NCI-H2107 treated with DMSO at 0.1 percent for 48 hours (cell line): Measurements from ENCODE around the gene SHISAL1.
"Not testable (repeated sequence)": the region's sequence is repeated elsewhere in the genome, so short reads cannot be mapped to it uniquely, and the experiment has no call there.

Experiments
- DNase-seq: peaks from one replicate; lab custom pipeline; 2025; ENCODE audit not compliant: unreplicated experiment; lab: John Stamatoyannopoulos, UW

Gene SHISAL1

DNA sequence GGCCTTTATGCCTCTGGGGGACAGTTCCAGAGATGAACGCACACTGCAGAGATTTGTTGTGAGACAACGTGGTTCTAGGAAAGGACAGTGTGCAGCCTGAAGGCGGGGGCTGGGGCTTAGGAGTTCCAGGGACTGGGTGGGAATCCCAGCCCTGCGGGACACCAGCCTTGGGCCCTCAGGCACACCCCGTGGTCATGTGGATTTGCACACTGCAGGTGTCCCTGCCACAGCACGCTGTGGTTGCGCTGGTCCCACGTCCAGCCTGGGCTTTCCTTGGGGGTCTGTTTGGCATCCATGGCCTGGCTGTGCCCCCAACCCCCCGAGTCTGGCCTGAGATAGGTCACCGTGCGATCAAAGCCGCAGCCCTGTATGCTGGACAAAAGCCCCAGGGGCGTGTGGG is 7.3 kb downstream of the SHISAL1 start:
- no peak for DNase-seq

DNA sequence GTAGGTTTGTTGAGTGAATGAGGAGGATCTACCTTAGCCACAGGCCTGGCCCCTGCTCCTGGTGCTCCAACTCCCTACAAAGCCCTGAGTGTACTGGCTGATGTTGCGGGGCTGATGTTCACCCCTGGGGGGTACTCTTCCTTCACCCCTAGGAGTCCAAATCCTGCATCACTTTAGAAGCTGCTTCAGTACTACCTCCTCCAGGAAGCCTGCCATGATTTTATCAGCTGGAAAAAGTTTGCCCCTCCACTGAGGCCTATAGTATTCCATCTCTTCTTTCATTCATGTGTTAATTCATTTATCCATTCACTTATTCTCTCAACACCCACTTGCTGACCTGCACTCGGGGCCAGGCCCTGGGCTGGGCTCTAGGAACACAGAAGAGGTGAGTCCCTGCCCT is 7.8 kb downstream of the SHISAL1 start:
- no peak for DNase-seq

DNA sequence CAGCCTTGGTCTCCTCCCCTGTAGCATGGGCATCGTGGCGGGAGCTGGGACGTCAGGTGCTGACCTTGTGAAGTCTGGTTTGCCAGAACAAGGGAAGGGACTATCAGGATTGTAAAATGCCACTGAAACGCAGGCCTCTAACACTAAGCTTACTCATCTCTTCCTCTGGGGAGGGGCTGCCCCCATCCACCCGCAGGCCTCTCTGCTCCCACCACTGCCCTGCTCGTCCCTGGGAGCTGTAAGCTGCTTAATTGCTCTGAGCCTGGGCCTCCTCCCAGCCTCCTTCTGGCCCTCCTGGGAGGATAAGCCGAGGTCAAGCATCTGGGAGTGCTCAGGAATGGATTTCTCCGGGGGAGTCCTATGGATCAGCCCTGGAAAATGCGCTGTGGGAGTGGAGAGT is 8.4 kb downstream of the SHISAL1 start:
- DNase-seq, result no peak

DNA sequence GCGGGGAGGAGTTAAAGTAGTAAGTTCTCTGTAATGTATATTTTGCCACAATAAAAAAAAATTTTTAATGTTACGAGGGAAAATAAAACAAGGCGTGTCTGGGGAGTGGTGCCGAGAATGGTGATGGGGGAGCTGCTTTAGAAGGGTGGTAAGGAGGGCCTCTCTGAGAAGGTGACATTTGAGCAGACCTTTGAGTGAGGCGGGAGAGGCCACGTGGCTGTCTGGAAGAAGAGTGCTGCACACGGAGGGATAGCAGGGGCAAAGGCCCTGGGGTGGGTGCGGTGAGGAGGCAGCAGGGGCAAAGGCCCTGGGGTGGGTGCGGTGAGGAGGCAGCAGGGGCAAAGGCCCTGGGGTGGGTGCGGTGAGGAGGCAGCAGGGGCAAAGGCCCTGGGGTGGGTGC is 10.4 kb downstream of the SHISAL1 start:
- not testable (repeated sequence) for DNase-seq

DNA sequence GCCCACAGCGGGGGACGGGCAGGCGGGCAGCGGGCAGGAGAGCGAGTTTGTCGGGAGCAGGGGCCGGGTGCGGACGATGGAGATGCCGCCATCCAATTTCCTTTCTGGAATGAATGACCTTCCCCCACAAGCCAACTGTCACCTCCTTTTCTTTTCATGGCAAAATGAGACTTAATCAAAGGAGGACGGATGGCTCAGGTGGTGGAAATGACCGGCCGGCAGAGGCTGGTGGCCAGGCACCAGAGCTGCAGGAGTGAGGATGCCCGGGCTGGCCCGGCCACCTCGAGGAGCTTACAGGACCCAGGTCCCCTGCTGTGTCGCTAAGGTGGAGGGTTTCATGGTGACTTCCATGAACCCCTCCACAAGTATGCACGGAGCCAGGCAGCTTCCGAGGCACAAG is 11.7 kb downstream of the SHISAL1 start:
- DNase-seq, result no peak

DNA sequence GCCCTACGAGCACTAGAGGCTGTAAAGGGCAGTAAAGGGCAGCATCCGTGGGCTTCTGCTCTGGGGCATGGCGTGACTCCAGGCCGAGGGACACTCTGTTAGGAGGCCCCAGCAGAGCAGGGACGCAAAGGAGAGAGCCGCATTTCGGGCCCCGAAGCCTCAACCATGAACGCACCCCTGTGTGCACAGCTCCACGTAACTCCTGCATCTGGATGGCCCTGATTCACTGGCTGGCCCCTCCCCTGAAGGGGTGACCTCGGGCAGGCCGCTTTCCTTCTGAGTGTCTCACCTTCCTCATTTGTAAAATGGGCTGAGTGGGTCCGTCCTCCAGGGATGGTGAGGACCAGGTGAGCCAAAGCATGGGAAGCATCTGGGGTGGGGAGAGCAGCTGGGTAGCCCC is 13.6 kb downstream of the SHISAL1 start:
- no peak for DNase-seq

DNA sequence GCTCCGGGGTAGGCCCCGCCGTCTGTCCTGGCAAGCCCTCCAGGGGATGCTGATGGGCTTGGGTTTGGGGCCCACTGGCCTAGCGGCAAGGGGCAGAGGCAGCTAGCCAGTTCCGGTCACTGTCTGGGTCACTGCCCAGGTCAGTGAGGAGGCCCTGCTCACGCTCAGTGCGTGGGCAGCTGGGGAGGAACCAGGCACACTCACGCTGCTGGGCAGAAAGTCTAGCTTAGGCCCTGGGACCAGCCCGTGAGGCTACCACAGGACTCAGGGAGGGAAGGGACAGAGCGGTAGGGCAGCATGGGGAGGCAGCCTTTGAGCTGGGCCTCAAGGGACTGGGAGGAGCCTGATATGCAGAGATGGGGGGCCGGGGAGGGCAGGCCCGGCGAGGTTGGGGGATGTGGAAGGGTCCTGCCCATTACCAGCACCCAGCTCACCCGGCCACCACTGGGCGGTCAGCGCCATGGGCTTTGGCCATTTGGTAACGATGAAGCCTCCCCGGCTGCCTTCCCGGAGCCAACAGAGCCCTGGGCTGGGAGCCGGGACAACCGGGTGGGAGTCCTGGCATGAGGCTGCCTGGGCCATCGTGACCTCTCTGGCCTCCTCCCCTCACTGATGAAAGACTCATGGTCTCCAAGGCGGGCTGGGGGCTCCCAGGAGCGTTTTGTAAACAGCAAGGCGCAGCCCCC is 14.2 kb downstream of the SHISAL1 start:
- DNase-seq, result no peak

DNA sequence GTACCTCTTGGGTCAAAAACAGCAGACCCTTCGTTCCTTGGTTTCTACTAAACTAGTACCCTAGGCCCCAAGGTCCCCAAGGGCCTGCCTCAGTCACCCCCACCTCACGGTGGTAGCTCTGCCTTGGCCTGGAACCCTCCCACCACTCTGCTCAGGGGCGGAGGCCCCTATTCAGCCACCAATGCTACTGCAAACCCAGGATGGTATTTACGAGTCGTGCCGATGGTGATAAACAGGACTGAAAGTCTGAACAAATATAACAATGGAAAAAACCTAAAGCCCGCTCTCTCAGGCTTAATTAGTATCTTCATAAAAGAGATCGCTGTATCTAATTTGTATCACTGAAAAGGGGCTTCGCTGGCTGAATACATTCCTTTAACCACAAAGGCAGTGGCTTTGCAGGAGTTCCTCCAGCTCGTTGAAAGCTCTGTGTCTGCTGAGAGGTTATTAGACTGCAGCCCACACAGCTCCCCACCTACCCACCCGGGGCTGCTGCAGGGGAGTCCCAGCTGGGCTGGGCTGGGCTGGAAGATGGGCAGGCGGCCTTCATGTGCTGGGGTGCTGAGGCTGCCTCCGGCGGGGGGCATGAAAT is 15.2 kb downstream of the SHISAL1 start:
- DNase-seq, result no peak

DNA sequence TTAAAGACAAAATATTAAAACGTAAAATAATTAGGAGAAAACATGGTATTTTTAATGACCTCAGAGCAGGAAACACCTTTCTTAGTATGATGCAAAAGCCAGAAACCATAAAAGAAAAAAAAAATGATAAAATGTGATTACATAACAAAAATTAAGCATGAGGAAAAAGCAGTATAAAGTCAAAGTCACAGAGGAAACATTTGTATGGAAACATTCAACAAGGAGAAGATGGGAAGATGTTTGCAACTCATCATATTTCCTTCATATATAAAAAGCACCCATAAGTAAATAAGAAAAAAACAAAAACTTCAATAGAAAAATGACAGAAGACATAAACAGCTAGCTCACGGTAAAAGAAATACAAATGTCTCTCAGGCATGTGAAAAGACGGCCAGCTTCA is 17.3 kb downstream of the SHISAL1 start:
- no peak for DNase-seq

DNA sequence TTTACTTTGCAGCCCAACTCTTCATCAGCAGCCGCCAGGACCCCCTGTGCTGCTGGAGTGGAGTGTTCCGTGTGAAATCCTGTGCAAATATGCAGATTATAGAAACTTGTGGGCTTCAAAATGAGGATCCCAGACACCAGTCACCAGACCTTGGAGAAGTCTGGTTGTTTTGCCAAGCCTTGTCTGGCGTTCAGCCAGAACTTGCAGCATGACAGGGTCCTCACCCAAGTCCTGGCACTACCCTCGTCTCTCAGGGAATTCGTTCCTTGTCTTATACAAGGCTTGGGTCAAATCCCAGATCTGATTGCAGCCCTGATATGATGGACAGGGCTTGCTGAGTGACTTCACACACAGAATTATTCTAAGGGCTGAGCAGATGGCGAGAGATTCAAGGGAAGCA is 18.9 kb downstream of the SHISAL1 start:
- no peak for DNase-seq

DNA sequence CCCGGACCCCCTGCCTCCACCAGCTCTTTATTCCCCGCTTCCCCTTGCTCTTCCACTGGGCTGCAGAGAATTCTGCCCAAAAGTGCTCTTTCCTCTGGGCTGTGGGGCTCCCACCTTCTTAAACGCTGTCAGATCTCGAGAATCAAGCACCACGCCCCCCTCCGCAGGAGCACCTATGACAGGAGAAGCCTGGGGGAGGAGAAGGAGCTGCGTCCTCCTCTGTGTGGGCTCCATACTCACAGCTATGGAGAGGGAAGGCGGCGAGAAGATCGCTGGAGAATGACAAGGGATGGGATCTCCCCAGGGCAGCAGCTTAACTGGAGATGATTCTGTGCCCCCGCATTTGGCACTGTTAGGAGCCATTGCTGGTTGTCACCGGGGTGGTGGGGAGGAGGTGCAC is 19.7 kb downstream of the SHISAL1 start:
- DNase-seq, result no peak

DNA sequence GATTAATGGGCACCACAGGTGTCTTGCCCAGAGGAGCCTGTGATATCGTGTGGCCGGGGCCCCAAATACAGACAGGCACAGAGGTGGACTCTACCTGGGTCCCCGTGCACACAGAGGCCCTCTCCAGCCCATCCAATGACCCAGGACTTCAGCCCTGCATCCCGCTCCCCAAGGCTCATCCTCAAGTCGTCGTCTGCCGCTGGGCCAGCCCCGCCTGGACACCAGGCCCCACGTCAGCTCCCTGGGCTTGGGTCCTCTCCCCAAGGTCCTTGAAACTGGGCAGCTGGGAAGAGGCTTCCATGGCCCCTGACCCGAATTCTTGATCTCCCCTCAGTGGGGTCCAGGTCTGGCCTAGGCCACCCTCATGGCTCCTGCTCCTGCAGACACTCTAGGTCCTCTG is 20.2 kb downstream of the SHISAL1 start:
- DNase-seq, result no peak

DNA sequence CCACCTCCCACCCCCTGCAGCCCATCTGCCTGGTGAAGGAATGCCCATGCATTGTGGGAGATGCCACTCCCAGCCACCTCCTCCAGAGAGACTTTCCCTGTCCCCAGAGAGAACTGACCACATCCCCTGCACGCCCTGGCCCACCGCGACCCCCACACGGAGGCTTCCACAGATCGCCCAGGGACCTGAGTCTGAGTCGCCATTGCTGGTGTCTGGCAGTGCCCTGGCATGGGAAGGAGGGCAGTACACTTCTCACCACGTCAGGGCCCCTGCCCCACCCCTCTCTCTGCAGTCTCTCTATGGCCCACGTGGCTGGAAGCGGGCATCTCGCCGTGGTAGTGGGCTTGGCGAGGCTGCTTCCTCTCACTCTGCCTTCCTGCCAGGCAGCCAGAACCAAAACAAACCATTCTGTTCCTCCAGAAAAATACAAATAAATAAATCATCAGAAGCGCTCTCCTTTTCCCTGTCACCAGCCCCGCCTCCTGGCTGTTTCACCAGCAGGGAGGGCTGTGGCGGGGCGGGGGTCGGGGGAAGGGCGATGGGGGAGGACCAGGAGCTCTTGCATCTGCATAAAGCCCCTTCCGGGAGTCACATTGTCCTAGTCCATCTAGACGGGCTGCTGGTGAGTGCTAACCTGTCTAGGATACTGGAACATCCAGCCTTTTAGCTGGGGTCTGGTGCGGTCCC is 20.9 kb downstream of the SHISAL1 start:
- DNase-seq, result no peak

DNA sequence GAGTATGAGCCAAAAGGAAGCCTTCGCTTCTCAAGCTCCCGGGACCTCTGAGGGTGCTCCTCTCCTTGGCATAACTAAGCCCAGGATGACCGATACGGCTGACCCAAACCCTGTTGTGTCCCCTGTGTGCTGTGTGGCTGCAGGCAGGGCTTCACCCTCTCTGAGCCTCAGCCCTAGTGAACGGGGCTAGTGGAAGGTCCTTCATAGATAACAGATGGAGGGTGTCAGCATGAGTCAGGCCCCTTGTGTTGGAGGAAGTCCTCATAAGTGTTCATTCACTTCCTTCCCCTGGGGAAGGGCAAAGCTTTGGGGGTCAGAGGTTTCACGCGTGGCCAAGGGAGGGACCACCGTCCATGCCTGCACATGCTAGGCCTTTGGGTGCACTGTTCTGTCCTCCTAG is 21.5 kb downstream of the SHISAL1 start:
- no peak for DNase-seq

DNA sequence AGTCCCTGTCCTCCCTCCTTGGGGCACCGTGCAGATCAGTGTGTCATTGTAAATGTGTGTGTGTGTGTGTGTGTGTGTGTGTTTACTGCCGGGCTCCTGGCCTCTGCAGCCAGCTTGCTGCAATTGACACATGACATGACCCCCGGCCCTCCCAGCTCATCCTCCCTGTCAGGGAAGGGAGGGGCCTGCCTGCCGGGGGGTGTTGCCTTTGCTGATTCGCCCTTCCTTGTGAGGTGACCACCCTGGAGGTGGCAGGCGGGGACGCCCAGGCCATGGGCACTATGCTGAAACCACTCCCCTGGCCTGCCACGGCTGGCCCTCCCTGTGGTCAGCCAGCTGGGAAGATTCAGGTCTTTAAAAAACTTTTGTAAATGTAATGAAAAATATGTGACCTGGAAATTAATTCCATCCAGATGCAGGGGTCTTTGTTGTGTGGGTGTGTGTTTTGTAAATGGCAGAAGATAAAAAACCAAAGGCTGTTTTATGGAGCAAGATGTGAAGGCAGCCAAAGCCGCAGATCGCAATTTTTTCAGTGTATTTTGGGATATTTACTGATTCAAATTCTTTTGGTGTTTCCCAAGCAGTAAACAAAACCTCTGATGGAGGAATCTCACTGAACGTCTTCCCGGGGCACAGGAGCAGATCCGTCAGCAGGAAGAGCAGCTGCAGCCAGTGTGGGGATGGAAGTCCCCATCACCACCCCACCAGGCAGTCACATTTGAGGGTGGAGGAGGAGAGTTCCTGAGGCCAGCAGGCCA is 23.2 kb downstream of the SHISAL1 start:
- no peak for DNase-seq

DNA sequence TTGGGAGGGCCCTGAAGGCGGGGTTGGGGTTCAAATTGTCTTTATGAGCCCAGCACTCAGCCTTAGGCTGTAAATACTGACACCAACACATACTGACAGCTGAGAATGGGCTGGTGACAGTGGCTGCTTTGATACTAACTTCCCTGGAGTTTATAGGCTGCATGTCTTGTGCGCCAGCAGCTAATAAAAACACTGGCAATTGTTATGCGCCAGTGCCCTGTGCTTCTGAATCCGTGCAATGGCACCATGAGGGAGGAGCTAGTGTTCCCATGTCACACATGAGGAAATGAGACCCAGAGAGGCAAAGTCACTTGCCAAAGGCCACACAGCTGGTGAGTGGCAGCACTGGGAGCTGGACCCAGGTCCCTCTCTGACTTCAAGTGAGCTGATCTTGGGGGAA is 23.8 kb downstream of the SHISAL1 start:
- DNase-seq, result no peak

DNA sequence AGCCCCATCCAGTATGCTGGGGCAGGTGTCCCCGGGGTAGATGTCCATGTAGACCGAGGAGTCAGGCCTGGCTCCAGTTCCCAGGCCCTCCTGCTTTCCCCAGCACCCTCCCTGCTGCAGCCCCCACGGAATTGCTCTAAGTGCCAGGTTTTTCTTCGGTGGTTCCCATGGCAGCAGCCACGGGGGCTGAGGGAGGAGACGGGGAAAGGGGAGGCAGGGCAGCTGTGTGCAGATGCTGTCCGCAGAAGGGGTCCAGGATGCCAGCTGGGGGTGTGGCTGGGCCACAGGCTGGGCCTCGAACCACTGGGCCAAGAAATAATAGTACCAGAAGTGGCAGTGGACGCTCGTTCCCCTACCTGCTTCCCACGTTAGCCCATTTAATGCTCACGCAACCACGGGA is 25.0 kb downstream of the SHISAL1 start:
- DNase-seq, result no peak

DNA sequence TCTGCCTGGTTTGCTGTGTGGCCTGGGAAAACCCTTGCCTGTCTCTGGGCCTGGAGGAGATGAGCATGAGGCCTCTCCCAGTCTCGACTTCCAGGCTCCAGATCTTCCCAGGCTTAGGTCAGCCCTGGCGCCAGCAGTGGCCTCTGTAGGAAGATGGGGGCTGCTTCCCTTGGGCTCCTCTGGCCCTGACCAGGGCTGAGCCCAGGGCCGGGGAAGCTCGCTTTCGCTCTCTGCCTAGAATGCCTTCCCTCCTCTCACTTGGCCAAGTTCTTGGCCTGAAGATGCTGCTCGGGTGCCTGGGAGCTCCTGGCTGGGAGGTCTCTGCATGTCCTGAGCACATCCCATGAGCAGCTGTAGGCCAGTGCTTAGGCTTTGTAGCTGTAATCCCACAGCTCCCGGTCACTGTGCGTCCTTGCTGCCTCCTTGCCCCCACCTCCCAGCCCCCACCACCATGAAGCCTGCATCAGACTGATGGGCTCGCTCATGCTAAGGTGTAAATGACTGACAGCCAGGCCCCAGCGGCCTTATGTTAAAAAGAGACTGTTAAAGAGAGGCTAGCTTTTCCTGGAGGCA is 25.5 kb downstream of the SHISAL1 start:
- DNase-seq, result no peak

DNA sequence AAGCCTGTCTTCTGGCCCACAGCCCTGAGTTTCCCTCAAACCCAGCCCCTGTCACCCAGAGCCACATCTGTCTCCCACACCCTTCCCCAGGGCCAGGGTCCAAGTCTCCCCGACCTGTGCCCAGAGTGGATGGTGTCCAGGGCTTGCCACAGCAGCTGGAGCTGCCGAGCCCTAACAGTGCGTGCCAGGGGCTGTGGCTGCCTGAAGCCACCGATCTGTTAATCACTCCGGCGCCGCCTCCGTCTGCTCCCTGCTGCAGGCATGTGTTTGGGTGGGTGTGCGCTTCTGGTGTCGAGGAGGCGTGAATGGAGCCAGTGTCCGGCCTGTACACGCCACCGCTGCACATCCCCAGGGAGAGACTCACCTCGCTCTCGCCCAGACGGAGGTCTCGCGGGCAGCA is 26.1 kb downstream of the SHISAL1 start:
- DNase-seq, result no peak

DNA sequence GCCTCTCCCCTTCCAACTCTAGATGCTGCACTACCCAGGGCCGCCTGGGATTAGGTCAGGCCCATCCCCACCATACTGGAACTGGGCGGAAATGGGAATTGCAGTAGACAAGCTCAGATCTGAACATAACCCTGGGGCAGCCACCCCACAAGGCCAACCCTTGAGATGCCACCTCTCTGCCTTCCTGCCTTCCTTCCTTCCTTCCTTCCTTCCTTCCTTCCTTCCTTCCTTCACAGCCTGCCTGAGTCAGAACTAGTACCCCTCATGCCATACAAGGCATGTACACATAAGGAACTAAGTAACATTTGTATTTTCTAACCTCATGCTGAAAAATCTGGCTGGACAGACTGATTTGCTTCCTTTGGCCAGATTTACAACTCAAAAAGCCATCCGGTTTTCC is 28.0 kb downstream of the SHISAL1 start:
- no peak for DNase-seq

DNA sequence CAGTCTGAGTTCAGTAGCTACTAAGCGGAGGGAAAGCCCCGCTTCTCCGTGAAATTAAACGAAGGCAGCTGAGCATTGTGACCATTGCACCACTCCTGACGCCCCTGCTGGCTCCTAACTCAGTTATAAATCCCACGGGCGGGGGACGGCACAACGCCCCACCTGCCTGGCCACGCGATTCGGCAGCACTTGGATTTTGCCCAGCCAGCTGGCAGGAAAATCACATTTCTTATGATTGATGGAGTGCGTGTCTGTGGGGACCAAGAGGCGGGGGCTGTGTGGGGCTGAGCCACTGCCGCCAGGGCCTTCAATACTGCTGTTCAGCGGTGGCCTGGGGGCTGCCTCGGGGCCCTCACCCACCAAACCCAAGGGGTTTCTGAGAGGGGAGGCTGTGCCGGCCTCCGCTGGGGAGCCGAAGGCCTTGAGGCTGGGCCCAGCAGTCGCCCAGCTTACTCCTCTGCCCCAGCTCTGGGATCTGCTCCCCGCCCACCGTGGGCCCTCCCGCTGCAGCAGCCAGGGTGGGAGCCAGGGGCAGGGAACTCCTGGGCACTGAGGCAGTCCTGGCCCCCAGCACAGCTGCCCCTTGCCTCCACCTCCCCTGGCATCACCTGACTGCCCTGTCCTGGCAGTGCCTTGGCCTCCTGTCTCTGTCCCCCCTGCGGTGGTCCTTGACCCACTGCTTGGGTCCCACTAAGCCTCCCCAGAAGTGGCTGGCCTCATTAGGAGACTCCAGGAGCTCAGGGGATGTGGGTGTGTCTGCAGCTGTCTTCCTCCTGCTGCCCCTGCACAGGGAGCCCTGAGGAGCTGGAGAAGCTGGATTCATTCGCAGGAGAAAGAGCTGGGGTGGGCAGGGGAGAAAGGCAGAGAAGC is 30.7 kb downstream of the SHISAL1 start:
- DNase-seq, result no peak
